Glutamatergic neuron (in vitro differentiated cells): ENCODE results near the gene IP6K1. TPM values are rescaled to one million over a fixed set of nuclear protein-coding genes. Genes with fewer than 3 reads are reported as not detected.

Experiments
- DNase-seq: peaks from one replicate; pipeline ENCODE4 v3.0.0; 2022
- H3K27ac Mint-ChIP-seq: one replicate; pipeline ENCODE4 v1.8.0; 2020; ENCODE audit warnings: mild to moderate bottlenecking, mixed read lengths, inconsistent platforms; ENCODE audit not compliant: unreplicated experiment
- H3K27me3 Mint-ChIP-seq: one replicate; pipeline ENCODE4 v1.8.0; 2020; ENCODE audit warnings: mild to moderate bottlenecking, moderate library complexity, mixed read lengths, inconsistent platforms; ENCODE audit not compliant: unreplicated experiment
- H3K36me3 Mint-ChIP-seq: one replicate; pipeline ENCODE4 v1.8.0; 2020; ENCODE audit warnings: mild to moderate bottlenecking, mixed read lengths, inconsistent platforms; ENCODE audit not compliant: unreplicated experiment
- H3K4me1 Mint-ChIP-seq: one replicate; pipeline ENCODE4 v1.8.0; 2020; ENCODE audit warnings: mild to moderate bottlenecking, low read depth, mixed read lengths, inconsistent platforms; ENCODE audit not compliant: unreplicated experiment
- H3K4me3 Mint-ChIP-seq: one replicate; pipeline ENCODE4 v1.8.0; 2020; ENCODE audit warnings: mild to moderate bottlenecking, mixed read lengths, inconsistent platforms; ENCODE audit not compliant: unreplicated experiment
- H3K9me3 Mint-ChIP-seq: one replicate; pipeline ENCODE4 v1.8.0; 2020; ENCODE audit warnings: mild to moderate bottlenecking, moderate library complexity, mixed read lengths, inconsistent platforms; ENCODE audit not compliant: unreplicated experiment
- total RNA-seq: library from RNA; stranded (reverse); fragmentation: NEBNext Ultra II Directional; extraction: Animal tissue kit (Norgen Biotek cat#: 25700); gene quantifications from one replicate; pipeline ENCODE4 v1.2.1, GENCODE V29; 2021; ENCODE audit not compliant: unreplicated experiment
- TF ChIP-seq, protein P1 (sequence below): fragments of 200-600 bp; sonication (generic); IDR thresholded peaks from one replicate; pipeline ENCODE4 v1.5.0; 2021; ENCODE audit not compliant: partially characterized antibody, unreplicated experiment

IP6K1 gene
- total RNA-seq, 1 donor from 2014 or later: 44.6 TPM

DNA sequence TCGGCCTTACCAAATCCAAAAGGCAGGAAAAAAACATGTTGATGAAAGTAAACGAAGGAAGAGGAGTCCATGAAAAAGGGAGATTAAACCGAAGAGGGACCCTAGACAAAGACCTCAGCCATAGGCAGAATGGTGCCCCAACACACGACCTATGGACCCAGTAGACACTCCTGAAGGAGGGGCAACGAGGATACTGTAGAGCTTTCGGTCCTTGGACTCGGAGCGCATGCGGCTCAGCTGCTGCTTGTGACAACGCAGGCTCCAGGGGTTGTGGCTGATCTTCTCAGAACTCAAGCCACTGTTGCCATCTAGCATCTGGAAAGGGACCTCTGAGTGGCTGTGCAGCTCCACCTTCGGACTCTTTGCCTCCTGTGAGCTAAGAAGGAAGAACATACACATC is 53.7 kb downstream of the IP6K1 start:
- Mint-ChIP-seq H3K27ac (no peak overlapping the region), H3K36me3 (no peaks in the 10 kb centered on the region)

DNA sequence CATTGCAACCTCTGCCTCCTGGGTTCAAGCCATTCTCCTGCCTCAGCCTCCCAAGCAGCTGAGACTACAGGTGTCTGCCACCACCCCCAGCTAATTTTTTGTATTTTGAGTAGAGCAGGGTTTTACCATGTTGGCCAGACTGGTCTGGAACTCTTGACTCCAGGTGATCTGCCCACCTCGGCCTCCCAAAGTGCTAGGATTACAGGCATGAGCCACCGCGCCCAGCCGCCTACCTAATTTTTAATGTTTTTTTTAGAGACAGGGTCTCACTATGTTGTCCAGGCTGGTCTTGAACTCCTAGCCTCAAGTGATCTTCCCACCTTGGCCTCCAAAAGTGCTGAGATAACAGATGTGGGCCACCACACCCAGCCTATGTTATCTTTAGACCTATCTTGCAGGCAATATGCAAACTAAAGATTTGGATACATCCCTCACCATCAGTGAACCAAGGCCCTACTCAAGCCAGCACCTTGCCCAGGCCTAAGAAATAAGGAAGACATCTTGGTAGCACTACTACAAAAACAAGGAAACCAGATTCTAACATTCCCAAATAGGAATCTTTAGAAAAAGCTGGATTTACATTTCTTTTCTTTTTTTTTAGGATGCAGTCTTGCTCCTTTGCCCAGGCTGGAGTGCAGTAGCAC is 56.3 kb downstream of the IP6K1 start:
- TF ChIP-seq, protein P1, sequence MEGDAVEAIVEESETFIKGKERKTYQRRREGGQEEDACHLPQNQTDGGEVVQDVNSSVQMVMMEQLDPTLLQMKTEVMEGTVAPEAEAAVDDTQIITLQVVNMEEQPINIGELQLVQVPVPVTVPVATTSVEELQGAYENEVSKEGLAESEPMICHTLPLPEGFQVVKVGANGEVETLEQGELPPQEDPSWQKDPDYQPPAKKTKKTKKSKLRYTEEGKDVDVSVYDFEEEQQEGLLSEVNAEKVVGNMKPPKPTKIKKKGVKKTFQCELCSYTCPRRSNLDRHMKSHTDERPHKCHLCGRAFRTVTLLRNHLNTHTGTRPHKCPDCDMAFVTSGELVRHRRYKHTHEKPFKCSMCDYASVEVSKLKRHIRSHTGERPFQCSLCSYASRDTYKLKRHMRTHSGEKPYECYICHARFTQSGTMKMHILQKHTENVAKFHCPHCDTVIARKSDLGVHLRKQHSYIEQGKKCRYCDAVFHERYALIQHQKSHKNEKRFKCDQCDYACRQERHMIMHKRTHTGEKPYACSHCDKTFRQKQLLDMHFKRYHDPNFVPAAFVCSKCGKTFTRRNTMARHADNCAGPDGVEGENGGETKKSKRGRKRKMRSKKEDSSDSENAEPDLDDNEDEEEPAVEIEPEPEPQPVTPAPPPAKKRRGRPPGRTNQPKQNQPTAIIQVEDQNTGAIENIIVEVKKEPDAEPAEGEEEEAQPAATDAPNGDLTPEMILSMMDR: no peak
- DNase-seq: no peak
- Mint-ChIP-seq H3K27ac (no peak overlapping the region), H3K36me3 (no peaks in the 10 kb centered on the region), H3K4me3 (no peak overlapping the region), H3K27me3 (no peaks in the 10 kb centered on the region), H3K4me1 (no peaks in the 10 kb centered on the region), H3K9me3 (peaks cover 2% of the 10 kb centered on the region)

More for the DNA sequence above, 53.7 kb downstream of the IP6K1 start:
- H3K4me3 Mint-ChIP-seq: no peak overlapping the region
- H3K9me3 Mint-ChIP-seq: peaks cover 2% of the 10 kb centered on the region
- peaks cover 1% of the 10 kb centered on the region for H3K27me3 Mint-ChIP-seq
- TF ChIP-seq, protein P1: no peak
- no peaks in the 10 kb centered on the region for H3K4me1 Mint-ChIP-seq
- DNase-seq: no peak

DNA sequence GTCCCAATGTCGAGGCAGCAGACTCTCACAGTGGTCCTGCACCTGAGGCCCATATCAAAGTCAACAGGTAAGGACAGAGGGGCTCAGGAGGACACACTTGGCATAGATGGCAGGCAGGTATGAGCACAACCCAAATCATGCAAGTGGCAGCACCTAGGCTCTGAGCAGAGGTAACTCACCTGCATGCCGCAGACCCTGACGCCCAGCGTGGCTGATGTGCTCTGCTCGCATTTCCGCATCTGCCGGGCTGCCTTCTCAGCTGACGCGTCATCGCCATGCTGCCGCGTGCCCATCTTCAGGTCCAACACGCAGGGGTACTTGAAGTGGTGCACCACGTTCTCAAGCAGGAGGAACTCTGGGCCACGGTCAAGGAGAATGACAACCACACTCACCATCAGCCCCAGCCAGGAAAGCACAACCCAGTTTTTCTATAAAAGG is 58.4 kb downstream of the IP6K1 start:
- Mint-ChIP-seq H3K4me1 (no peaks in the 10 kb centered on the region), H3K4me3 (no peak overlapping the region), H3K27ac (no peak overlapping the region), H3K27me3 (no peaks in the 10 kb centered on the region), H3K9me3 (peaks cover 3% of the 10 kb centered on the region), H3K36me3 (no peaks in the 10 kb centered on the region)
- no peak for DNase-seq
- TF ChIP-seq, protein P1: no peak

- Mint-ChIP-seq H3K27ac (no peak overlapping the region), H3K27me3 (no peaks in the 10 kb centered on the region), H3K9me3 (peaks cover 3% of the 10 kb centered on the region), H3K36me3 (no peaks in the 10 kb centered on the region), H3K4me1 (no peaks in the 10 kb centered on the region), H3K4me3 (no peak overlapping the region)
- TF ChIP-seq, protein P1: no peak
- no peak for DNase-seq
Observed at GRCh38 chr3:49727154-49727923, 59.0 kb downstream of the IP6K1 start.

DNA sequence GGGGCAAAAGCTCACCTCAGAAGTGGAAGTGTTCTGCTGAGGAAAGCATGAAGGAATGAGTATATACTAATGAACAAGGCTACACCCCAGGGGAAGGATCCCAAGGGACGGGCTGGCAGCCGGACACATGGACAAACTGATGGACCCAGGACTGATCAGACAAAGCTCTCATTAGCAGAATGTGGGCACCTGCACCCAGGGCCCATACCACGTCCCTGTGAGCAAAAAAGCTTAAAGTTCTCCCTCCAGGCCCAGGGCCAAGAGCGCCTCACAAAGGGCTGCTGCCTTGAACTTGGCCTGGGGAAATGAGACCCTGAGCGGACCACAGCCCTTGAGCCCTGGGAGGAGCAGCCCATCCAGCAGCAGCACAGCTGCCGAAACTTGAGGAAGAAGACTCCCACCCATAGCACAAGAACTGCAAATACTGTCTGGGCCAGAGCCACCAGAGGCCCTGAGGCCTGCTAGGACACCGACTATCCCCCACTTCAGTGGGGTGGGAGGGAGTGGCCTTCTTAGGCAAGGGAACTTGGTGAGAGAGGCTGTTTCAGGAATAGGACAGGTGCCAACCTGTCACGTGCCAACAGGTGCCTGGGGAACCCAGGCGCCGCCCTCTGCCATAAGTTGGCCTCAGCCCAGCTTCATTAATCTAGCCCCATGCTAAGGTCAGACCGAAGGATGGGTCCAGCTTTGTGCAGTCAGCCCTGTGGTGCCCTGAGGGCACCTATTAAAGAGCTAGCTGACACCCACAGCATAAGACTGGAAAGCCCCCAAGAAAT is 60.2 kb downstream of the IP6K1 start:
- Mint-ChIP-seq H3K4me1 (no peaks in the 10 kb centered on the region), H3K36me3 (no peaks in the 10 kb centered on the region), H3K27me3 (no peaks in the 10 kb centered on the region), H3K27ac (no peak overlapping the region), H3K9me3 (peaks cover 5% of the 10 kb centered on the region), H3K4me3 (no peak overlapping the region)
- DNase-seq: no peak
- TF ChIP-seq, protein P1: no peak
